ENCODE results near the gene HTR3D.
"Not testable (repeated sequence)": the region's sequence is repeated elsewhere in the genome, so short reads cannot be mapped to it uniquely, and the experiment has no call there.

GRCh38 chr3:184028275-184028890, 3.2 kb upstream of the HTR3D start:
- not testable (repeated sequence) for TF ChIP-seq CTCF, POLR2A (IDR thresholded peaks at IDR 0.05)

Data from heart left ventricle (tissue), 13 donors.